CD4-positive, CD25-positive, alpha-beta regulatory T cell (primary cell): Measurements from ENCODE around the gene TDRD9. TPM values are rescaled to one million over a fixed set of nuclear protein-coding genes. Genes with fewer than 3 reads are reported as not detected.
"Not testable (repeated sequence)": the region's sequence is repeated elsewhere in the genome, so short reads cannot be mapped to it uniquely, and the experiment has no call there.

Experiments
- ATAC-seq, 2 donors: fragments of 150-1000 bp; cut with Tn5 transposase; one replicate each; pipeline ENCODE4 v1.10.0; 2021; ENCODE audit warnings: low read depth in 2 of 2, moderate number of reproducible peaks in 2 of 2, moderate library complexity in 1 of 2
- DNase-seq, 3 donors: peaks; one replicate each; pipeline versions ENCODE4 v3.0.0 to v3.0.0-alpha.2; 2012 to 2022; ENCODE audit warnings: mixed read lengths in 1 of 3
- H3K27ac ChIP-seq: one replicate; pipeline ENCODE4 v1.7.0; 2013; ENCODE audit warnings: mild to moderate bottlenecking, low read length; ENCODE audit not compliant: insufficient read depth, poor library complexity, severe bottlenecking
- H3K27me3 ChIP-seq: one replicate; pipeline ENCODE4 v1.7.0; 2013; ENCODE audit warnings: low read length; ENCODE audit not compliant: control insufficient read depth, insufficient read depth
- H3K36me3 ChIP-seq: one replicate; pipeline ENCODE4 v1.7.0; 2013; ENCODE audit warnings: mild to moderate bottlenecking, low read length, moderate library complexity; ENCODE audit not compliant: control insufficient read depth, insufficient read depth
- H3K4me1 ChIP-seq: 2 replicates; pipeline ENCODE4 v1.7.0; 2013; ENCODE audit warnings: mild to moderate bottlenecking, low read length; ENCODE audit not compliant: insufficient read depth, control insufficient read depth, poor library complexity, severe bottlenecking
- H3K4me3 ChIP-seq: one replicate; pipeline ENCODE4 v1.7.0; 2013; ENCODE audit warnings: low read depth, mild to moderate bottlenecking, low read length, moderate library complexity
- H3K9me3 ChIP-seq, 2 experiments: 1 replicate in 1 of 2; 2 replicates in 1 of 2; pipeline ENCODE4 v1.7.0; 2013; ENCODE audit warnings: low read length in 2 of 2, mild to moderate bottlenecking in 1 of 2, moderate library complexity in 1 of 2; ENCODE audit not compliant: control insufficient read depth in 2 of 2
- H3K27ac Mint-ChIP-seq, 3 donors: one replicate each; pipeline ENCODE4 v1.8.0; 2020 to 2022; ENCODE audit warnings: mild to moderate bottlenecking in 3 of 3, mixed read lengths in 3 of 3, moderate library complexity in 2 of 3
- H3K27me3 Mint-ChIP-seq: one replicate; pipeline ENCODE4 v1.8.0; 2022; ENCODE audit warnings: mild to moderate bottlenecking, mixed read lengths
- H3K36me3 Mint-ChIP-seq: one replicate; pipeline ENCODE4 v1.8.0; 2020; ENCODE audit warnings: mixed read lengths
- H3K4me1 Mint-ChIP-seq, 4 donors: one replicate each; pipeline ENCODE4 v1.8.0; 2020 to 2022; ENCODE audit warnings: mixed read lengths in 4 of 4, mild to moderate bottlenecking in 1 of 4
- H3K4me3 Mint-ChIP-seq, 4 donors: one replicate each; pipeline ENCODE4 v1.8.0; 2020 to 2022; ENCODE audit warnings: mild to moderate bottlenecking in 4 of 4, mixed read lengths in 4 of 4, moderate library complexity in 3 of 4
- H3K9me3 Mint-ChIP-seq, 7 donors: one replicate each; pipeline ENCODE4 v1.8.0; 2020 to 2022; ENCODE audit warnings: mixed read lengths in 7 of 7, mild to moderate bottlenecking in 3 of 7, moderate library complexity in 2 of 7
- polyA plus RNA-seq, 4 donors: library from polyadenylated mRNA; unstranded; fragments of 300-500 nt; fragmentation: Illumina TruSeq; gene quantifications; one replicate each; pipeline ENCODE4 v1.2.3, GENCODE V29; 2021
- total RNA-seq: library from RNA; stranded (reverse); gene quantifications from one replicate; pipeline ENCODE4 v1.2.3, GENCODE V29; 2022

TDRD9 gene
- total and polyA plus RNA-seq, 5 donors from 2014 or later: 0.11 to 0.37 (median 0.14) TPM; not detected in 2

- Histone ChIP-seq H3K9me3 (no peaks in the 10 kb centered on the region), H3K4me3 (no peak overlapping the region), H3K27me3 (no peaks in the 10 kb centered on the region), H3K4me1 (peaks cover 12% of the 10 kb centered on the region), H3K27ac (no peak overlapping the region), H3K36me3 (no peaks in the 10 kb centered on the region)
- no peak for DNase-seq
- Mint-ChIP-seq H3K4me3 (no peak overlapping the region), H3K36me3 (no peaks in the 10 kb centered on the region), H3K27me3 (no peaks in the 10 kb centered on the region), H3K9me3 (no peaks in the 10 kb centered on the region), H3K27ac (no peak overlapping the region), H3K4me1 (peaks cover 0 to 12% (median 3%) of the 10 kb centered on the region in 4 donors)
- ATAC-seq: no peak
These were observed 45.1 kb upstream of the TDRD9 start for GRCh38 chr14:103883263-103883523.

- Mint-ChIP-seq H3K9me3 (no peaks in the 10 kb centered on the region), H3K36me3 (no peaks in the 10 kb centered on the region), H3K4me1 (peaks cover 0 to 10% (median 3%) of the 10 kb centered on the region in 4 donors), H3K27ac (no peak overlapping the region), H3K27me3 (no peaks in the 10 kb centered on the region), H3K4me3 (no peak overlapping the region)
- DNase-seq (no peak), ATAC-seq (no peak)
- Histone ChIP-seq H3K4me1 (peaks cover 10% of the 10 kb centered on the region), H3K36me3 (no peaks in the 10 kb centered on the region), H3K27ac (no peak overlapping the region), H3K9me3 (no peaks in the 10 kb centered on the region), H3K27me3 (no peaks in the 10 kb centered on the region), H3K4me3 (no peak overlapping the region)
These were observed 43.4 kb upstream of the TDRD9 start for GRCh38 chr14:103884854-103885253.

GRCh38 chr14:103885509-103885932 lies 42.7 kb upstream of the TDRD9 start:
- H3K4me3 Mint-ChIP-seq: no peak overlapping the region
- H3K4me1 Mint-ChIP-seq: peaks cover 0 to 5% (median 0%) of the 10 kb centered on the region in 4 donors
- H3K9me3 ChIP-seq: no peaks in the 10 kb centered on the region
- H3K4me1 ChIP-seq: peaks cover 3% of the 10 kb centered on the region
- H3K27me3 Mint-ChIP-seq: no peaks in the 10 kb centered on the region
- no peaks in the 10 kb centered on the region for H3K9me3 Mint-ChIP-seq
- no peaks in the 10 kb centered on the region for H3K36me3 Mint-ChIP-seq
- DNase-seq (no peak), ATAC-seq (no peak)
- no peaks in the 10 kb centered on the region for H3K27me3 ChIP-seq
- H3K4me3 ChIP-seq: no peak overlapping the region
- no peak overlapping the region for H3K27ac ChIP-seq
- H3K36me3 ChIP-seq: no peaks in the 10 kb centered on the region
- no peak overlapping the region for H3K27ac Mint-ChIP-seq

- no peaks in the 10 kb centered on the region for H3K36me3 ChIP-seq
- Mint-ChIP-seq H3K9me3 (no peaks in the 10 kb centered on the region), H3K4me1 (no peaks in the 10 kb centered on the region), H3K36me3 (no peaks in the 10 kb centered on the region), H3K4me3 (peak overlapping the region in 1 of 4 donors; percentile 47), H3K27me3 (no peaks in the 10 kb centered on the region), H3K27ac (no peak overlapping the region)
- H3K4me3 ChIP-seq: no peak overlapping the region
- no peaks in the 10 kb centered on the region for H3K9me3 ChIP-seq
- H3K27ac ChIP-seq: no peak overlapping the region
- H3K4me1 ChIP-seq: no peaks in the 10 kb centered on the region
- DNase-seq: no peak
- H3K27me3 ChIP-seq: no peaks in the 10 kb centered on the region
- no peak for ATAC-seq
These were observed 41.7 kb upstream of the TDRD9 start for GRCh38 chr14:103886304-103887169.

GRCh38 chr14:103887170-103887501 lies 41.1 kb upstream of the TDRD9 start:
- no peak overlapping the region for H3K4me3 Mint-ChIP-seq

GRCh38 chr14:103887557-103888115 lies 40.6 kb upstream of the TDRD9 start:
- H3K4me1 Mint-ChIP-seq: no peaks in the 10 kb centered on the region
- no peak overlapping the region for H3K4me3 ChIP-seq
- no peaks in the 10 kb centered on the region for H3K4me1 ChIP-seq
- no peak overlapping the region for H3K4me3 Mint-ChIP-seq
- DNase-seq (no peak), ATAC-seq (no peak)
- H3K27me3 ChIP-seq: no peaks in the 10 kb centered on the region
- no peak overlapping the region for H3K27ac ChIP-seq
- no peaks in the 10 kb centered on the region for H3K36me3 ChIP-seq
- no peak overlapping the region for H3K27ac Mint-ChIP-seq
- H3K9me3 ChIP-seq: no peaks in the 10 kb centered on the region
- H3K9me3 Mint-ChIP-seq: no peaks in the 10 kb centered on the region
- no peaks in the 10 kb centered on the region for H3K27me3 Mint-ChIP-seq
- H3K36me3 Mint-ChIP-seq: no peaks in the 10 kb centered on the region

More at GRCh38 chr14:103887170-103887501, 41.1 kb upstream of the TDRD9 start:
- no peaks in the 10 kb centered on the region for H3K36me3 Mint-ChIP-seq
- H3K9me3 Mint-ChIP-seq: no peaks in the 10 kb centered on the region
- ATAC-seq: no peak
- Histone ChIP-seq H3K27me3 (no peaks in the 10 kb centered on the region), H3K27ac (no peak overlapping the region), H3K4me1 (no peaks in the 10 kb centered on the region), H3K9me3 (no peaks in the 10 kb centered on the region), H3K4me3 (no peak overlapping the region), H3K36me3 (no peaks in the 10 kb centered on the region)
- H3K27me3 Mint-ChIP-seq: no peaks in the 10 kb centered on the region
- DNase-seq: no peak
- no peaks in the 10 kb centered on the region for H3K4me1 Mint-ChIP-seq
- H3K27ac Mint-ChIP-seq: no peak overlapping the region

GRCh38 chr14:103889002-103889312 lies 39.3 kb upstream of the TDRD9 start:
- H3K4me3 ChIP-seq, H3K4me3 Mint-ChIP-seq, H3K4me1 Mint-ChIP-seq, H3K27me3 Mint-ChIP-seq, H3K4me1 ChIP-seq, ATAC-seq, H3K27ac ChIP-seq, H3K36me3 ChIP-seq, H3K27me3 ChIP-seq, H3K36me3 Mint-ChIP-seq, H3K27ac Mint-ChIP-seq, DNase-seq, H3K9me3 Mint-ChIP-seq, H3K9me3 ChIP-seq: not testable (repeated sequence)
